NCI-H2029 treated with DMSO at 0.1 percent for 48 hours (cell line): Measurements from ENCODE around the gene REV3L.
A peak's percentile ranks its signal among the peaks of the same experiment; 100 is the strongest.

Experiments used
- DNase-seq: peaks from one replicate; lab custom pipeline; 2025; lab: John Stamatoyannopoulos, UW

Gene REV3L

DNA sequence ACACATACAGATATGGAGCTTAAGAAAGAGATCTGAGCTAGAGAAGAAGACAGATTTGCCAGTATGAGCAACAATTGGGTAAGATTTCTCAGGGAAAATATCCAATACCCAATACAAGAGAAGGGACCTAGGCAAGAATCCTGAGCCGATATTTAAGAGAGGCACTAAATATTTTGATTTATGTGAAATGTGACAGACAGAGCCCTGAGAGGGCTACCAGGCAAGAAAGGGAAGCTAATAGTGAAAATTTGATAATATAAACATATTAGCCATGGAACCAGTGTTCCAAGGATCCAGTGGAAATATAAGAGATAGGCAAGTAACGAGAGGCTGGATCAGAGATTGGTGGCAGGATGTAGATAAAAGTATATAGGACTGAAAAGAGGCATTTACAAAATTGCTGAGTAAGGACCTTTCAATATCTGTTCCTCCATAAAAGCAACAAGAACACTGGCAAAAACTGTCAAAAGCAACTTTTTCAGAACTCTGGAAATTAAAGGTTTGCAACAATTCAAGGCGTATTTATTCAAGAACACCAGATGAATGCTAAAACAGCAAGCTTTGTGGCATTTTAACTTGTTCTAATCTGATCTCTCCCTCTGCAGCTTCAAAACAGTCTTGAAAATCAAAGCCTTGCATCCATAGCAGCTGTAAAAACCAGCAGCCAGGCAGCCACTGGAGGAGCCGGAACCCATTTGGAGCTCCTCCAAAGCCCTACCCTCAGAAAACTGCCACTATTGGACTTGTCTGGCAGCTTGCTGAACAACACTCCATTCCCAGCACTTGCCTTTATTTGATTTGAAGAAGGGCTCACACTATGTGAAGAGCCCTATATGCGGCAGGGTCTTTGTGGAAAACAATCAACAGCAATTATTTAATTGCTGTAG, 58.8 kb downstream of the REV3L start:
- peak; percentile 73 for DNase-seq

DNA sequence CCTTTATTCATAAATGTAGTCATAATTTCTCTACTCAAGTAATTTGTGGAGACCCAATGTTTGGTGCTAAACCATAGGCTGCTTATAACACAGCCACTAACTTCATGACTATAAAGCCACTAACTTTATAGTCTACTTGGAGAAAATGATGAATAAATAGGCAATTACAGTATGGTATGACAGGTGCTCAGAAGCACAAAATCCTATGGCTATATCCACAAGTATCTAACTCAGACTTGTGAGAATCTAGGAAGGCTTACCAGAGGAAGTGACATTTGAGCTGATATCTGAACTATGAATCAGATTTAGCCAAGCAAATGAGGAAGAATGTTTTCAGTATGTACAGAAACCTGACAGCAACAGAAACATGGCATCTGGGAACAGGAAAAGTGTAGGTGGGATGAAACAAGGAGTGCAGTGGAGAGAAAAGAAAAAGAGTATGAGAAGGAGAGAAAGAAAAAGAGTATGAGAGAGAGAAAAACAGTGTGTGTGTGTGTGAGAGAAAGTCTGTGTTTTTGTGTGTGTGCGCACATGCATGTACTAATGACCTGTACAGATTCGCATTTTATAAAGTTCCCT, 59.9 kb downstream of the REV3L start:
- no peak for DNase-seq

DNA sequence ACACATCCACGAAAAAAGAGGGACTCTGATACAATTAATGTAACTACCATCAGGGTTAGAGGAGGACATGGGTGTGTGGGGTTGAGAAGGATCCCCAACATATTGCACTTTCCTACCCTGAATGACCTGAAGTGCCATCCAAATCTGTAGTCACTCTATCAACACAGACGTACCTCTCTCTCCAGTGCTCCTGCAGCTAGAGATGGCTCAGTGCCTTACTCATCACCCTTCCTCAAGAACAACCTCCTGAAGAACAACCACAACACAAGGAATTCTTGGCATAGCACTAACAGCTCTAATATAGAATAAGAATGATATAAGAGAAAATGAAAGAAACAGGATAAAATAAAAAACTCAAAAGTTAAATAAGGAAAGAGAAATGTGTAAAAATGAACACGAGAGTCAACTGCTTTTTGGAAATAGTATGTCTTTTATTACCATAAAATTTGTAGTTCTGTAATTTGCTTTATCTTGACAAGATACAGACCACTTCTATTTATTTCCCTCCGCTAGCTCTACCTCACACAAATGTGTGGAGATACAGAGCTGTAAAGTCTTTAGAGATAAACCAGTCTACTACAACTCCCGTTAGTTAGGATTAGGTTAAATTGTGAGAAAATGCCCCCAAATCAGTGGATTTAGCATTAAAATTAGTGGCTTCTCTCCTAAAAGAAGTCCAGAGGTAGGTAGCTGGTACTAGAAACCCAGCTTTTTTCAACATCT, 63.9 kb downstream of the REV3L start:
- DNase-seq = no peak

DNA sequence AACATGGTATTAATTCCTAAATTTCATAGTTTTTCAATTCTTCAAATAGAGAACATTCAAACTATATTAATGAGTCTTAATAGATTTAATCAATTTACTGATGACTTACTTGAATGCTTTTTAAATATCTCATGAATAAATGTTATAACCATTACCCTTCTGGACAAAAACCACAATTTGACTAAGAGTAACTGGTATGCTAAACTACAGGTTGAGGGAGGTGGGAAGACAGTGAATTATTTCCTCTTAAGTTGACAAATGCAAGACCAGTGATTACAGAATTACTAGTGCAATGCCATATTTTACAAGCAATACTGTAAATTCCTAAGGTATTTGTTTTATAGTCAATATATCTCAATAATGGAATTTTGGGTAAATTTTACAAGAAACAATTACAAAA, 65.1 kb downstream of the REV3L start:
- no peak for DNase-seq

DNA sequence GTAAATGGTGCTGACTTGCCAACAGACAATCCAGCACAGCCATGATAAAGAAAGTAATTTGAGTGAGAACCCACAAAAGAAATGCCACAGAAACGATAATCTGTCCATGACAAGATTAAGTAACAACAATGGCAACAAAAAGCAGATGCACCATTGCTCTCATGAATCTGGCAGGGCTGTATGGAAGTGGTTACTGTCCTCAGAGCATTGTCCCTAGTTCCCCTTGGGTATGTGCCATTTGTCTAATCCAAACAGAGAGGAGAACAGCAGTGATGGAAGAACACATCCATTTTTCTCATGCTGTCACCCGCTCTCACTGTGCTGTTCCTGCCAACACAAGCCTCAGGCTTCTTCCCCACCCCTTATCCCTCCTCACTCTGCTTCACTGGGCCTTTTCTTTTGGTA, 65.8 kb downstream of the REV3L start:
- peak; percentile 87 for DNase-seq

DNA sequence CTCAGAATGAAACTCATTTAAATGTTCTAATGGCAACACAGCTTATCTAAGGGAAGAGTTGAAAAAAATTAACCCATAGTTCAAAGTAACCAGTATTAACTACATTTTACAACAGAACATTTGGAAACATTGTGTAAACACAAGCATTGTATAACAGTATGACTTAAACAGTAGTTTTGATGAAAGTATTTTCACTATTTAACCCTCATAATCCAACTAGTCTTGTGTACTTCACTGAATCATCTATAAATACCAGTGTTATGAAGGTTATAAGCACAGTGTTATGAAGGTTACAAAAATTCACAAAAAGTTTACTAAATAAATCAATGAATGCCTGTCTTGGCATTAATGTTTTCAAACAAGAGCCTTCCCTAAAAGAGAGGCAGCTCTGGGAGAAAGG, 66.5 kb downstream of the REV3L start:
- no peak for DNase-seq

DNA sequence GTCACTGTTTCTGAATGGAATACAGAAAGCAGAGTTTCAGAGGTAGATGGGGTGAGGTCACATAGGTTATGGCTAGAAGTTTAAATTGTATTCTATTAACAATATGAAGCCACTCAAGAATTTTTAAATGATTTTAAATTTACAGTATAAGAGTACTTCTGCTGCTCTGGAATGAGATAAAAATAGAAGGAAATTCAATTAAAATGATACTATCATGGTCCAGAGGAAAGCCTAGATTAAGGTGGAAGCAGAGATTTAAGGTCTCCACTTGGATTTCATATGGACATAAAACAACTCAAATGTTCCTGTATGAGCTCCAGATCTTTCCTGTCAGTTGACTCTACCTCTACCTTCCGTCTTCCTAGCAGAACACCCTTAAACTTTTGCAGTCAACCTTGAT, 68.6 kb downstream of the REV3L start:
- DNase-seq = no peak

DNA sequence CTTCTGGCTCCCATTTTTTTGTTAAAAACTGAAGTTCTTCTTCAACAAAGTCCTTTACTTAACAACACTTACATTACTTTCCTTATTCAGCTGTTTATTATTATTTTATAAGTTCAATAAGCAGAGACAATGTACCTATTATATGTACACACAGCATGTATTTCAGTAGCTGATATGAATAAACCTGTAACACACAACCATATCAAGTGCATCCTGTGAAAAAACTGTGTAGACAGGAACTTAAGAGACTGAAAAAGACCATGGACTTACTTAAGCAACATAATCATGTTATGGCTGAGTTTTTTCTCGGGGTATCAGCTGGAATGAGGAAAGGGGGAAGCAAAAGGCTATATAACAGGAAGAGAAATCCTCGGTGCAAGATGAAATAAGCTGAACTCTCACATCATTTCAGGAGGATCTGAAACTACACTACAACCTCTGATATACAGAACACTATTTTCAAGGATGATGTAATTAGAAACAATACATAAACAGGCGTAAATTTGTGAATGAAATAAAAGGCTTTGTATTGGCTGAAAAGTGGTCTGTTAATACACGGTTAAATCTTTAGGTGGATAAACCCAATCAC, 70.9 kb downstream of the REV3L start:
- DNase-seq = no peak

DNA sequence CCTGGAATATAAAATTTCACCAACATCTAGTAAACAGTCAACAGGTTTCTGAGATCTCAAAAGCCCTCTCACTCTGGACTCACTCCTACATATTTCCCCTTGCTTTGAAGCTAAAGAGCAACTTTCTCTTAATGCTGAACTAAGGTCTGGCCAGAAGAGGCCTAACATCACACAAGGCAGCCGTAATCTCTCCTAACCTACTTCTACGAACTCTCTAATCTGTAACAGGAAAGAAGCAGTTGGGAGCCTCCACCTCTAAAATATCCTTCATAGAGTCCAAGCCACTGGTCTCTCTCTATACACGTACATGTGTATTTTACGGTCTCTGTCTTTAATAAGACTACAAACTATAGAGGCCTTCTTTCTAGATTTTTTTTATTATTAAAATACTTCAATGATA, 72.0 kb downstream of the REV3L start:
- no peak for DNase-seq

DNA sequence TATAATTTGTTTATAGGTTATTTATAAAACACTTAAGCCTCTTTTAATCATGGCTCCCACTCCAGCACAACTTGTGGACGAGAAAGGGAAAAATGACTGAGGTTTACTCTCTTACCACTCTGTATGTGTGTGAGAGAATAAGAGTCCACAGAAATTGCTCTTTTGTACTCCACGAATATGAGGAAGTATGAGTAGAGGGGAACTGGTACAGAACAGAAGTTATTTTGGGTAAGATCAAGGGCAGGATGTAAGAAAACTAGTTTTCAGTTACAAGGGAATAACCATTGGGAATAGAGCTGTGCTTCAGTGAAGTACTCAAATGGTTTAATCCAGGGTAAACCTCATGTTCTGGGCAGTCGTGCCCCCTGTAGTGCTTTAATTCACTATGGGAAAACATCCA, 72.6 kb downstream of the REV3L start:
- DNase-seq = no peak

DNA sequence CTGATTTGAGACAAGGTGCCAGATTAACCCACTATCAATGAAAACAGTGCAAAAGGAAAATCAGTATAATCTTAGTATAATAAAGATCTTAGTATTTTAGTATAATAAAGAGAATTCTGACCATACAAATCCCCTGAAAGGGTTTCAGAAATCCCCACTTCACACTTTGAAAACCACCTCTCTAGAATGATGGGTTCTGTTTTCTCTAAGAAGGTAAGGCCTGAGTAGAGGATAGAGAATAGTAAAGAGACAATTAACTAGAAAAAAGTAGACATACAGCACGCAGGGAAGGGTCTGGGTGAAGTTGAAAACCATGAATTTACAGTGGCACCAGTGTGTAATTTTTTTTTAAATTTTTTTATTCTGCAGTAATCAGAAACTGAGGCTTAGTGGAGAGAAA, 73.6 kb downstream of the REV3L start:
- no peak for DNase-seq

DNA sequence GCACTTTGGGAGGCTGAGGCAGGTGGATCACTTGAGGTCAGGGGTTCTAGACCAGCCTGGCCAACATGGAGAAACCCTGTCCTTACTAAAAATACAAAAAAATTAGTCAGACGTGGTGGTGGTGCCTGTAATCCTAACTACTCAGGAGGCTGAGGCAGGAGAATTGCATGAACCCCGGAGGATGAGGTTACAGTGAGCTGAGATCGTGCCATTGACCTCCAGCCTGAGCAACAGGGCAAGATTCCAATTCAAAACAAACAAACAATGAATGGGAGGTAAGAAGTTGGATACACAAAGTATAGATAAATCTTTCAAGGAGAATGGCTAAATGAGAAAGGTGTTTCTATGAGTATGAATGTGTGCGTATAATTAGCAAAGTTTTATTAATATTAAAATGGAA, 75.3 kb downstream of the REV3L start:
- DNase-seq = no peak

DNA sequence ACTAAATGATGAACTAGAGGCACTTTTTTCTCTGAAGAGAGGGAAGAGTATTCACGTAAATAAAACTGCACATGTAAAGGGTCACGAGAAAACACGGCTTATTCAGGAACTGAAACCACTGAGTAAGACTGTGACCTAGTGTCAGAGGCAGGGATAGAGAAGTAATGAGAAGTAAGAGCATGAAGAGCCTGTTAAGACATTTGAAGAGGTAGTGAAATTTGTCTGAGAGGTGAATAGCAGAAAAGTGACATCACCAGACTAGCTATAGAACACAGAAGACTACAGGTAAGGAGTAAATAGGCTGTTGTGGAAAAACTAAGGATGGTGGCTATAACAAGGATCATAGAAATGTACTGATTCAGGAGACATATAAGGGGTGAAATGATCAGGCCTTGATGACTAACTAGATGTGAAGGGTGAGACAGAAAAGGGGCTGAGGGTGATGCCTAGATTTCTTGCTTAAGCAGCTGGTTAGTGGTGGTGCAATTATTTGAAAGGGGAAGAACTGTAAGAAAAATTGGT, 76.8 kb downstream of the REV3L start:
- no peak for DNase-seq

DNA sequence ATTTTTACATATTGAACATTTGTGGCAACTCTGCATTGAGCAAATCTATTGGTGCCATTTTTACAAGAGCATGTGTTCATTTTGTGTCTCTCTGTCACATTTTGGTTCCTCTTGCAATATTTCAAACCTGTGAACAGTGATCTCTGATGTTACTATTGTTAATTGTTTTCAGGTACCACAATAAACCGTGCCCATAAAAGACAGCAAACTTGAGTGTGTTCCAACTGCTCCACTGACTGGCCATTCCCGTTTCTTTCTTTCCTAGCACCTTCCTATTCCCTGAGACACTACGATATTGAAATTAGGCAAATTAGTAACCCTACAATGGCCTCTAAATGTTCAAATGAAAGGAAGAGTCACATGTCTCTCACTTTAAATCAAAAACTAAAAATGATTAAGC, 79.6 kb downstream of the REV3L start:
- DNase-seq = no peak

DNA sequence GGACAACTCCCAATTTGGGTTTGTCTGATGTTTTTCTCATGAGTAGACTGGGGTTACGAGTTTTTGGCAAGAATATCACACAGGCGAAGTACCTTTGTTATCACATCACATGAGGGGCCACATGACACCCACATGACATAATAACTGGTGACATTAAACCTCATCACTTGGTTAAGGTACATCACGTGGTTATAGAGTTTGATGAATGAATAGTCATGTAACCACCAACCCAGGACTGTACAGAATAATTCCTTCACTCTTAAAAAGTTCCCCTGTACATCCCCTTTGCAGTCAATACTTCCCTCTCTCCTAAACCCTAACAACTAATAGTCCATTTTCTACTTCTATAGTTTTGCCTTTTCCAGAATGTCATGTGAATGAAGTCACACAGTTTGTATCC, 83.4 kb downstream of the REV3L start:
- no peak for DNase-seq

DNA sequence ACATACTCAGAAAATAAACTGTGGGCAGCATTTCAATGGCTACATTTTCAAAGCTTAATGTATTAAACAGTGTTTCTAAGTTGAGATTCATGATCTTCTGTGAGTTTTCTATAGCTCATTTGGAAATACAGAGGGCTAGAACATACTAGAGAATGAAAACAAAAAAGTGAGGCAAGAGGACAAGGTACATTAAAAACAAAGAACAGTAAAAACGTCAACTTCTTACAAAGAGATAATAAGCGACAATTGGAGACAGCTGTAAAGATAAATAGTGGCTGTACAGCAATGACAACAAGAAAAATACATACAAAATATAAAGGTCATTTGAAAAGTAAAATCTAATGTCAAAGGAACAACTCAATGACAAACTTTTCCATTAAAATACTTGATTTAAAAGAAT, 94.3 kb downstream of the REV3L start:
- DNase-seq = no peak

DNA sequence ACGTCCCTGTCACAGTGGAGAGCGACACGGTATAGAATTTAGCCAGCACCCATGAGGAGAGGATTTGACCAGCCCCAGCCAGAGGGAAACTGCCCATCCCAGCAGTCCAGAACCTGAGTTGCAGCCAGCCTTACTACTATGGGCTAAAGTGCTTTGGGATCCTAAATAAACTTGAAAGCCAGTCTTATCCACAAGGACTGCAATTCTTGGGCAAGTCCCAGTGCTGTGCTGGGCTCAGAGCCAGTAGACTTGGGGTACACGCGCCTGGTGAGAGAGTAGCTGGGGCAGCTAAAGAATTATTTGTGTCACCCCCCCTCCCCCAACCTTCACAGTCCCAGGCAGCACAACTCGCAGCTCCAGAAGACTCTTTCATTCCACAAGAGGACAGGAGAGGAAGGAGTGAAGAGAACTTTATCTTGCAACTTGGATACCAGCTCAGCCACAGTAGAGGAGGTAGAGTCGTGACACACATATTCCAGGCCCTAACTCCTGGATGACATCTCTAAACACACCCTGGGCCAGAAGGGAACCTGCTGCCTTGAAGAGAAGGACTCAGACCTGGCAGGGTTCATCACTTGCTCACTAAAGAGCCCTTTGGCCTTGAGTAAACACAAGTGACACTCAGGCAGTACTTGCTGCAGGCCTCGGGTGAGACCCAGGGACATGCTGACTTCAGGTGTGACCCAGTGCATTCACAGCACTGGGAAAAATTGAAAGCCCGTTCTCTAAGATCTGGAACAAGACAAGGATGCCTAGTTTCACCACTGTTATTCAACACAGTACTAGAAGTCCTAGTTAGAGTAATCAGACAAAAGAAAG, 100.3 kb downstream of the REV3L start:
- no peak for DNase-seq

DNA sequence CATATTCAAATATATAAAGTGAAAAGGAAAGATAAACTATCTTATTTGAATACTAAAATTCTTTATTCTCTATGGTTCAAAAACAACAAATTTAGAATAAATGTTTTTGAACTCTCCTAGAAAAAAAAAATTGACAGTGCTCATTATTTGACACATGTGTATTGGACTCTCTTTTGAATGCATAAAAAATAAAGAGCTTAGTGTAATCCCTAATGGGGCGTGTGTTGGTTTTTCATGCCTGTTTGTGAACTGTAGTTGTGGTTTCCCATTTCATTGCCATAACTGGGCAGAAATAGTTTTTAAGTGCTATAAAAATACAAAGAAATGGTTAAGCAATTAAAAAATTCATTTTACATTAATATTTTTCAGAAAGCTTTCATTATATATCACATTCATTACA, 101.3 kb downstream of the REV3L start:
- no peak for DNase-seq

DNA sequence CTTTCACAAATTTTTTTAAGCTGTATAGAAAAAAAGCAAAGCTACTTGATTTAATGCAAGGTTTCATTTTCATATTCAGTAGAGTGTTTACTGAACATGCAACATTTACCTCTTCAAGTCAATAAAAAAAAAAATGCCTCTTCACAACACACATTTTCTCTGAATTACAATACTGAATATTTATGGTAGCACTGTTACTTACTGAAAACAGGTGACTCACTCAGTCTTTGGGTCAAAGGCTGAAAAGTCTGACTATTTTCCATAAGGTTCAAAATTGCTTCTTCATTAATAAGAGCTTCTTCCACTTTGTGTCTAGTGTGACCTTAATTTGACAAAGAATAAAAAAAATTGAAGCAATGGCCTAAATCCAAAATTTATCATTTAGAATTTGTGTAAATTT, 101.9 kb downstream of the REV3L start:
- no peak for DNase-seq

DNA sequence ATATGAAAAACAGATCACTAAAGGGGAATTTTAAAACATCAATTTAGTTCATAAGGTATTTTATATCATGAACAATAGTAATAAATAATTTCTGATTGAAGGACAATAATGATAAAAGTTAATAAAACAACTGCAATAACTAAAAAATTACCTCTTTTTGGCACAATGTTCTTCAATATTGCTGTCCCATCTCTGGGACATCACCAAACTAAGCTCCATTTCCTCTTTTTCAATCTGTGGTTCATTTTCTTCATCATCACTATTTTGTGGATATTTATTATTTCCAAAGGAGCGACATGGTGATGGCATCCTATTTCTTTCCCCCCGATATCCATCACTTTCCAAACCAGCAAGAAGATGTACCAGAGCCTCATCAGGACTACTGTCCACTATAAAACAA, 103.2 kb downstream of the REV3L start:
- DNase-seq = no peak

DNA sequence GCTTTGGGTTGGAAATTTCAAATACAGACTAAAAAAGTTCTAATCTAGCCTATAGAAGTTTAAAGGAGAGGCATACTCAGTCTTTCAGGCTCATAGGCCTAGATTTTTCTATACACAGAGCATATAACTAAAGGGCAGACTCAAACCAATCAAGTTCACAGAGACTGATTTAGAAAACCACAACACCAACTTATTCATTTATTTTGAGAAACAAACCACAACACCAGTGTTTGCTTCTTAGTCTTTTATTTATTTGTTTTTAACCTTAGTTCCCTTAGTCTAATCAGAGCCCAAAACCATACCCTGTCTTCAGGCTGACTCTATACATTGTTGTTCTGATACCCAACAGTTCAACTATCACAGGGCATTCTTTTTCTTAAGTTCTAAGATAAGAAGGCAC, 103.7 kb downstream of the REV3L start:
- DNase-seq = no peak
